Measurements from ENCODE around the gene ARHGAP10. TPM values are rescaled to one million over a fixed set of nuclear protein-coding genes. Genes with fewer than 3 reads are reported as not detected.

Gene ARHGAP10
- total RNA-seq, 1 donor from 2014 or later = 111 TPM

DNA sequence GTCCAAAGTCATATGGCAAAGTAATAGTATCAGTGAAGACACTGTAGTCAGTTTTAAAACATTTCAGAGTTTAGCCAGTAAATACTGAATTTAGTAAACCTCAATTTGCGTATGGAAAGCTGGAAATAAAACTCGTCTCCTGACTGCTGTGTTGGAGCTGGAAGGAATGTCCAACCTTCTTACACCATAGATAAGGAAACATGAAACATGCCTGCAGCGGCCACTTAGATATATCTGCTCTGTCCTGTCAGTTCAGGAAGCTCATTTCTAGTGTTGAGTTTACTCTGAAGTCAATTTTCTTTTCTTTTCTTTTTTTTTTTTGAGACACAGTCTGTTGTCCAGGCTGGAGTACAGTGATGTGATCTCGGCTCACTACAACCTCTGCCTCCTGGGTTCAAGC is 21.2 kb downstream of the ARHGAP10 start:
- H3K4me1 Mint-ChIP-seq (ENCODE audit: low read depth) = peaks cover 75% of the 10 kb centered on the region
- H3K36me3 Mint-ChIP-seq (ENCODE audit: low read depth) = peaks cover 21% of the 10 kb centered on the region
- H3K27me3 Mint-ChIP-seq (ENCODE audit: low read depth) = no peaks in the 10 kb centered on the region
- no peaks in the 10 kb centered on the region for H3K9me3 Mint-ChIP-seq (ENCODE audit: low read depth)
- DNase-seq (ENCODE audit: low spot score) = no peak
- no peak overlapping the region for H3K4me3 Mint-ChIP-seq (ENCODE audit: unreplicated experiment)
- H3K27ac Mint-ChIP-seq (ENCODE audit: unreplicated experiment) = peak overlapping the region; percentile 89
- TF ChIP-seq, protein P1, sequence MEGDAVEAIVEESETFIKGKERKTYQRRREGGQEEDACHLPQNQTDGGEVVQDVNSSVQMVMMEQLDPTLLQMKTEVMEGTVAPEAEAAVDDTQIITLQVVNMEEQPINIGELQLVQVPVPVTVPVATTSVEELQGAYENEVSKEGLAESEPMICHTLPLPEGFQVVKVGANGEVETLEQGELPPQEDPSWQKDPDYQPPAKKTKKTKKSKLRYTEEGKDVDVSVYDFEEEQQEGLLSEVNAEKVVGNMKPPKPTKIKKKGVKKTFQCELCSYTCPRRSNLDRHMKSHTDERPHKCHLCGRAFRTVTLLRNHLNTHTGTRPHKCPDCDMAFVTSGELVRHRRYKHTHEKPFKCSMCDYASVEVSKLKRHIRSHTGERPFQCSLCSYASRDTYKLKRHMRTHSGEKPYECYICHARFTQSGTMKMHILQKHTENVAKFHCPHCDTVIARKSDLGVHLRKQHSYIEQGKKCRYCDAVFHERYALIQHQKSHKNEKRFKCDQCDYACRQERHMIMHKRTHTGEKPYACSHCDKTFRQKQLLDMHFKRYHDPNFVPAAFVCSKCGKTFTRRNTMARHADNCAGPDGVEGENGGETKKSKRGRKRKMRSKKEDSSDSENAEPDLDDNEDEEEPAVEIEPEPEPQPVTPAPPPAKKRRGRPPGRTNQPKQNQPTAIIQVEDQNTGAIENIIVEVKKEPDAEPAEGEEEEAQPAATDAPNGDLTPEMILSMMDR (IDR thresholded peaks at IDR 0.05) = no peak

DNA sequence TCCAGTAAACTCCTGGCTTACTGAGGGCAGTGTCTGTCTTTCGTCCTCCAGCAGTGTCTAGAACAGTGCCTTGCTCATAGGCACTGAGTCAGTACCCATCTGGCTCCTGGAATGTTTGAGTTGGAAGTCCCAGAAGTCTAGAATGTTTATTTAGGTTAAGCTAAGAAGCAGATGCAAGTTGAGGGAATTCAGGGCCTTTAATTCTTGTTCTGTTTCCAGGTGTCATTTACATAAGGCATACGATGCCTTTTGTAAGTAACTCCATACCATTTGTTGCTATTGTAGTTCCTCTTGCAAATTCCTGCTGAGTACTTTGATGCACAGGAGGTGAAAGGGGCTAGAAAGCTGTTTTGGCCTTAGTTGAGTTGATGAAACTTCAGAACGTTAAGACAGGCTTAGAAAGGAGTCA is 22.2 kb downstream of the ARHGAP10 start:
- H3K27ac Mint-ChIP-seq (ENCODE audit: unreplicated experiment) = peak overlapping the region; percentile 89
- DNase-seq (ENCODE audit: low spot score) = no peak
- H3K9me3 Mint-ChIP-seq (ENCODE audit: low read depth) = no peaks in the 10 kb centered on the region
- H3K36me3 Mint-ChIP-seq (ENCODE audit: low read depth) = peaks cover 16% of the 10 kb centered on the region
- no peak overlapping the region for H3K4me3 Mint-ChIP-seq (ENCODE audit: unreplicated experiment)
- TF ChIP-seq, protein P1 (IDR thresholded peaks at IDR 0.05) = no peak
- H3K27me3 Mint-ChIP-seq (ENCODE audit: low read depth) = no peaks in the 10 kb centered on the region
- peaks cover 66% of the 10 kb centered on the region for H3K4me1 Mint-ChIP-seq (ENCODE audit: low read depth)

DNA sequence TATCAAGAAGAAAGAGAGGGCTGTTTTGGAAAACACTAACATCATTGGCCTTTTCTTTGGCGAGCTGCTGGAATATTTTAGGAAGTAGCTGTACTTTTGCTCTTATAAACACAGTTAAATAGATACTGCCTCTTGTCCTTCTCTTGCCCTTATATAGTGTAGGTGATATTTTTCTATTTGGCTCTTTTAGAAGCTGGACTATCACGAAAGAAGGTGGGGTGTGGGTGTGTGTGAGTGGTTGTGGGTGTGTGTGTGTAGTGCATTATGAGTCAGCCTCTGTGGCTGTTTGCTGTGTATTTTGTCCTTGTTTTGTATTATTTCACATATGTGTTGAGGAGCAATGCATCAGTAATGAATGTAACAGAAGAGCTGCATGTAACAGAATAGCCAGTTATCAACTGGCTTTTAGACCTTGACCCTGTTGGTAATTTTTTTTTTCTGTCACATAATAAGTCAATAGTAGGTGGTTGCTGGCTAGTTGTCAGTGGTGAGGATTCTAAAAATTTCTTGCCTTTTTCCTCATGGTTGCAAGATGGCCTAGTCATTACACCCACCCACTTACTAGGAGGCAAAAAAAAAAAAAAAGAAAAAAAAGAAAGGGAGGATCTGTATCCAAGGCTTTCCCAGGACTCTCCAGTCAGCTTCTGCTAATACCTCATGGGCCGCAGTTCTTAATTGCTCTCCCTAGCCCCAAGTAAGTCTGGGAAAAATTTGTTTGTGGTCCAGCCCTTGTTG is 23.8 kb downstream of the ARHGAP10 start:
- peaks cover 65% of the 10 kb centered on the region for H3K4me1 Mint-ChIP-seq (ENCODE audit: low read depth)
- H3K27me3 Mint-ChIP-seq (ENCODE audit: low read depth) = no peaks in the 10 kb centered on the region
- peaks cover 14% of the 10 kb centered on the region for H3K36me3 Mint-ChIP-seq (ENCODE audit: low read depth)
- DNase-seq (ENCODE audit: low spot score) = no peak
- H3K4me3 Mint-ChIP-seq (ENCODE audit: unreplicated experiment) = peak overlapping the region; percentile 39
- no peaks in the 10 kb centered on the region for H3K9me3 Mint-ChIP-seq (ENCODE audit: low read depth)
- TF ChIP-seq, protein P1 (IDR thresholded peaks at IDR 0.05) = no peak
- H3K27ac Mint-ChIP-seq (ENCODE audit: unreplicated experiment) = peak overlapping the region; percentile 95

DNA sequence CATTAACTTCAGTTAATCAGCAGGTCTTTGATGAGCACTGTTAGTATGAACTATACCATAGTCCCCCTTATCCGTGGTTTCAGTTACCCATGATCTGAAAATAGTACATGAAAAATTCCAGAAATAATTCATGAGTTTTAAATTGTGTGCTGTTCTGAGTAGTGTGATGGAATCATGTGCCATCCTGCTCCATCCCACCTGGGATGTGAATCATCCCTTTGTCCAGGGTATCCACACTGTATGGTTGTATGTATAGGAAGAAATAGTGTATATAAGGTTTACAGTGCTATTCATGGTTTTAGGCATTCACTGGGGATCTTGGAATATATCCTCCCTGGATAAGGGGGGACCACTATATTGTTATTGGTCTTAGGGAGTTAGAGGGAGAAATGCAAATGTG is 24.5 kb downstream of the ARHGAP10 start:
- H3K9me3 Mint-ChIP-seq (ENCODE audit: low read depth) = no peaks in the 10 kb centered on the region
- no peak for DNase-seq (ENCODE audit: low spot score)
- H3K27ac Mint-ChIP-seq (ENCODE audit: unreplicated experiment) = peak overlapping the region; percentile 95
- H3K36me3 Mint-ChIP-seq (ENCODE audit: low read depth) = peaks cover 14% of the 10 kb centered on the region
- no peak overlapping the region for H3K4me3 Mint-ChIP-seq (ENCODE audit: unreplicated experiment)
- TF ChIP-seq, protein P1 (IDR thresholded peaks at IDR 0.05) = no peak
- no peaks in the 10 kb centered on the region for H3K27me3 Mint-ChIP-seq (ENCODE audit: low read depth)
- H3K4me1 Mint-ChIP-seq (ENCODE audit: low read depth) = peaks cover 68% of the 10 kb centered on the region

DNA sequence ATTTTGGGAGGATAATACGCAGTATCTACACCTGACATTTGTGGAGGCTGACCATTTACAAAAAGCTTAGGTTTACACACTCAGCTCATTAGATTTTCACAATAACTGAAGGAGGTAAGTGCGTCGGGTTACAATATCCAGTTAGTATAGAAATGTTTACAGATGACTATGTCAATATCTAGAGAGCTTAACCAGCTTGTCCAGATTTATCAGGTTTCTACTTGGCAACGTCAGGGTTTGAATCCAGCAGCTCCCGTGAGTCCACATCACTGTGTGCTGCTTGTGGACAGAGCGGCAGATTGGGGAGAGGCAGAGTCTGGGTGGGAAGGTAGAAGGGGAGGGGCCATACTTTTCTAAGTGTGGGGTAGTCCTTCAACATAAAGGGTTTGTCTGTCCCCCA is 28.3 kb downstream of the ARHGAP10 start:
- TF ChIP-seq, protein P1 (IDR thresholded peaks at IDR 0.05) = no peak
- Mint-ChIP-seq H3K36me3 (ENCODE audit: low read depth) (peaks cover 12% of the 10 kb centered on the region), H3K9me3 (ENCODE audit: low read depth) (no peaks in the 10 kb centered on the region), H3K27me3 (ENCODE audit: low read depth) (no peaks in the 10 kb centered on the region), H3K27ac (ENCODE audit: unreplicated experiment) (peak overlapping the region; percentile 90), H3K4me3 (ENCODE audit: unreplicated experiment) (no peak overlapping the region), H3K4me1 (ENCODE audit: low read depth) (peaks cover 67% of the 10 kb centered on the region)
- DNase-seq (ENCODE audit: low spot score) = no peak

Data from chondrocyte (in vitro differentiated cells).